IPS-18c (cell line): ENCODE results near the gene LRP5.

ENCODE experiments used
- H3K4me3 ChIP-seq: 2 replicates; pipeline ENCODE4 v1.7.0; 2013; ENCODE audit warnings: low read depth, mild to moderate bottlenecking, low read length, moderate library complexity; ENCODE audit not compliant: insufficient read depth
- H3K9me3 ChIP-seq: one replicate; pipeline ENCODE4 v1.6.1; 2013; ENCODE audit warnings: mild to moderate bottlenecking, low read length, moderate library complexity; ENCODE audit not compliant: control insufficient read depth, insufficient read depth

Gene LRP5

GRCh38 chr11:68349461-68350249 is 37.3 kb downstream of the LRP5 start:
- Histone ChIP-seq H3K9me3 (peaks cover 7% of the 10 kb centered on the region), H3K4me3 (no peak overlapping the region)

DNA sequence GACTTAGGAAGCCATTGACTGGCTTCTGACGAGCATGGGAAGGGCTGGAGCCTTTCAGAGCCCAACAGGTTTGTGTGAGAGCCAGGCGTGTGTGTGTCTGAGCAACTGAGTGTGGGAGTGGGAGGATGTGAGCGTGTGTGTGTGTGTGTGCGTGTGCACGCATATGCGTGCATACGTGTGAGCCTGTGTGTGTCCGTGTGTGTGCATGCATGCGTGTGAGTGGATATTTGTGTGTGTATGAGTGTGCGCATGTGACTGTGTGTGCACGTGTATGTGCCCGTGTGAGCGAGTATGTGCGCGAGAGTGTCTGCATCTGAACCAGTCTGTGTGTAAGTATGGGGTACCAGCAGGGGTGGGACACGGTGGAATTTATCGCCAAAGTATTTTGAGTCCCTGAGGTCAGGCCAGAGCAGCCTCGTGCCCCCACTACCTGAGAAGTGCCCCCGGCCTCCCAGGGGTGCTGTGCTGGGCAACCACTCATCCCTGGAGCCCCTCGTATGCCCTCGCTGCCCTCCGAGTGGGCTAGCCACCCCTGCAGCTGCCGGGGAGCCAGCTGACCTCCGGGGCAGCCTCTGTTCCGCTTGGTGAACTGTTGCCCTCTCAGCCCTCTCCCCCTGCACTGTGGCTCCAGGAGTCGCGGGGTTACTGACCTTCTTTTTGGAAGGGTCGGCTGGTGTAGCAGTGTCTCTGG is 38.5 kb downstream of the LRP5 start:
- H3K4me3 ChIP-seq = no peak overlapping the region
- H3K9me3 ChIP-seq = peaks cover 7% of the 10 kb centered on the region

DNA sequence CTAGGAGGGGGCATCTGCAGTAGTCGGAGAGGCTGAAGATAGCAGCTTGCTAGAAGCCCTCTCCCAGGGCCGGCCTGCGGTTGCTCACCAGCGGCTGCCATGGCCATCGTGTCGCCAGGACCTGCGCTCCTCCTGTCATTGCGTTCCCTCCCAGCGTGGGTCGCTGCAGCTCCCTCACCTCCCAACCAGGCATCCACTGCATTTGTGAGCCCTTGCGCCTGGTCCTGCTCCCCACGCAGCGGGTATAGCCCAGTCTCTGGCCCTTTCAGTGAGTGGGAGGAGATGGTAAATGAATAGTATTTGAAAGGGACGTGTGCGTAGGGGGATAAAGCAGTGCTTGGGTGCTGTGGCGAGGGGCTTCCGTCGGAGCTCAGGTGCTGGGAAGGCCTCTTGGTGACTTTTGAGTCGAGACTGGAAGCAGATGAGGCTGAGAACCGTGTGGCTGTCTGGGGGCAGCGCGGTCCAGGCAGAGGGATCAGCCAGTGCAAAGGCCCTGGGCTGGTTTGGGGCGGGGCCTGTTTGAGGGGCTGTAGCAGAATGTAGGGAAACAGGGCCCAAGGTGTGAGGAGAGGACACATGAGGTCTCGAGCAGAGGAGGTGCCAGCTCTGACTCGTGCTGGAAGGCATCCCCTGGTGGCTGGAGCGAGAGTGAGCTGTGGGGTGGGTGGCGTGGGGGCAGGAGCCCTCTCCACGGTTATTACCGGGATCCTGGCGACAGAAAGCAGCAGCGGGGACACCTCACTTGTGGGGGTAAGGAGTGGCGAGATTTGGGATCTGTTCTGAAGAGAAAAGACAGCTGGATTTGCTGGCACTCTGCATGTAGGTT is 39.3 kb downstream of the LRP5 start:
- H3K4me3 ChIP-seq = no peak overlapping the region
- H3K9me3 ChIP-seq = peaks cover 7% of the 10 kb centered on the region

GRCh38 chr11:68352591-68352990 is 40.2 kb downstream of the LRP5 start:
- Histone ChIP-seq H3K4me3 (no peak overlapping the region), H3K9me3 (peaks cover 7% of the 10 kb centered on the region)

DNA sequence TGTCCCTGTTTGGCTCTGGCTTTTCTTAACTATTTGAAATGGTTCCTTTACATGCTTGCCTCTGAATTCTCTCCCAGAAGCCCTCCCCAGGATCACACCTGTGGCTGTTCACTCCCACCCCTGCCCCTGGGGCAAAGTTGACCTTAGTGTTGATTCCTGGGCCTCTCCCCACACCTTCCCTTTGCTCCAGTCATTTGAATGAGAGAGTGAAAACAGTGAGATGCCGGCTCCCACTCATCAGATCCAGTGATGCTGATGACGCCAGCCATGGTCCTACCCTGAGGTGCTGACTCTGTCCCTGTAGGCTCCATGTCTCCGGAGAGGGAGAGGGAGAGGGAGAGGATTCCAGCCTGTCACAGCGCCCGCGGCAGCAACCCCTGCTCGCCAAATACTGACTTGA is 40.7 kb downstream of the LRP5 start:
- Histone ChIP-seq H3K4me3 (no peak overlapping the region), H3K9me3 (peaks cover 8% of the 10 kb centered on the region)

DNA sequence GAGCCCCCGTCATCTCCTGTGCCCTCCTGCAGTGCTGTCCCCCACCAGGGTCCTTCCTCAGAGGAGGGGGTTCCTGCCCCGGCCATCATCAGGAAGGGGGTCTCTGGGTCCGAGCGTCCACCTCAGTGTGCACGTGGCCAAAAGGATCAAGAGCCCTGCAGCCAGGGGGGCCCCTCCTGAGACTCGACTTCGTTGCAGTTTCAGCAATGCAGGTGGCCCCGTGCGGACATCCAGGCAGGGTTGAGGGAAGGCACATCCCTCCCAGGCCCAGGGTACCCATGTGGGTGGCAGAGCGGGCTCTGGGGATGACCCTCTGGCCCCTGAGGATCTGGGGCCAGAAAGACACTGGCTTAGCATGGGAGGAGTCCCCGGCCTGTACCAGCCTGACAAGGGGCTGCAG is 41.3 kb downstream of the LRP5 start:
- Histone ChIP-seq H3K9me3 (peaks cover 9% of the 10 kb centered on the region), H3K4me3 (no peak overlapping the region)

- H3K9me3 ChIP-seq = peaks cover 12% of the 10 kb centered on the region
- no peak overlapping the region for H3K4me3 ChIP-seq
Measured at GRCh38 chr11:68354148-68354872, 41.9 kb downstream of the LRP5 start.

- Histone ChIP-seq H3K4me3 (no peak overlapping the region), H3K9me3 (peaks cover 12% of the 10 kb centered on the region)
Measured at GRCh38 chr11:68355471-68355870, 43.1 kb downstream of the LRP5 start.

- H3K9me3 ChIP-seq = peaks cover 8% of the 10 kb centered on the region
- no peak overlapping the region for H3K4me3 ChIP-seq
Measured at GRCh38 chr11:68357568-68357967, 45.2 kb downstream of the LRP5 start.

DNA sequence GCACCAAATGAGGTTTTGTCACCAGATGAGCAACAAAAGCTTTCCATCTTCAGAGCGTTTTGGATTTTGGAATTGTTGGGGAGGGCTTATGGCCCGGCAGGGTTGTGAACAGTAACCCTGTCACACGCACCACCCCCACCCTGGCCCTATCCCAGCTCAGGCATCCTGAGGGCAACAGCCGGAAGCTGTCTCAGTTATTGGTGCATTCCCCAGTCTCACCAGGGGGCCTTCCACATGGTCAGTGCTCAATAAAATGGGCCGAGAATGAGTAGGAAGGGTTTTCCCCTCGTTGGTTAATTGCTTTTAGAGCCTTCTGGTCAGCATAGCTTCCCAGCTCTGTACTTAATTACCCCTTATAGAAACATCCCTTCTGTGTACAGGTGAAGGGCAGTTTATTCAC is 46.0 kb downstream of the LRP5 start:
- Histone ChIP-seq H3K4me3 (no peak overlapping the region), H3K9me3 (peaks cover 8% of the 10 kb centered on the region)

DNA sequence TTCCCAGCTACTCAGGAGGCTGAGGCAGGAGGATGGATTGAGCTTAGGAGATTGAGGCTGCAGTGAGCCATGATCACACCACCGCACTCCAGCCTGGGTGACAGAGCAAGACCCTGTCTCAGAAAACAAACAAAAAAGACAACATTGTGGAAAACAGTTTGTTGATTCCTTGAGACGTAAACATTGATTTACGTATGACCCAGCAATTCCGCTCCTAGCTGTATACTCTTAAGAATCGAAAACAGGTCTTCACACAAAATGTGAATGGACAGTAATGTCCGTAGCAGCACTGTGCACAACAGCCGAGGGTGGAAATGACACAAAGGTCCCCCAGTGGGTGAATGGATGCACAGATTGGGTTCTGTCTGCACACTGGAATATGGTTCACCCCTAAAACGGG is 49.3 kb downstream of the LRP5 start:
- Histone ChIP-seq H3K9me3 (peaks cover 8% of the 10 kb centered on the region), H3K4me3 (no peak overlapping the region)

DNA sequence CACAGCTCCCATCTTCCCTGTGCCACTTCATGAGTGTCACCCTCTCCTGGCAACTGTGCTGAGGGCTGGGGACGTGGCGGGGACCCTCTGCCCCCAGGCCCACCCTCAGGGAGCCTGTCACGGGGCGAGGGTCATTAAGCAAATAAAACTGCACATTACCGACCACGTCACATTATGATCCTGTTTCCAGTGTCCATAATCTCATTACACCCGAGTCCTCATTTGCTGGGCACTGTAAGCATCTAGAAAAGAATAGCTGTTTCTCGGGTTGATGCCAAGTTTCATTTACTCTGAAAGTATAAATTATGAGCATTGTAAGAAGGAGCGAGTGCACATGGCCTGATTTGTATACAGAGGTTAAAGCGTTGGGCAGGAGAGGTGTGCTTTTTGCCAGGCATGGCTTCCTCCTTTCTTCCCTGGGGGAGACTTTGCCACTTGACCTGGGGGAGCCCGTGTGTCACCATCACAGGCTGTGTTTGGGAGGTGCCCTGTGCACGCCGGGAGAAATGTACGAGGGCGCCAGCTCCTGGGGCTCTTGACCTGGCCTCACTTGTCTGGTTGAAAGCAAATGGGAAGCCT is 50.5 kb downstream of the LRP5 start:
- peaks cover 8% of the 10 kb centered on the region for H3K9me3 ChIP-seq

DNA sequence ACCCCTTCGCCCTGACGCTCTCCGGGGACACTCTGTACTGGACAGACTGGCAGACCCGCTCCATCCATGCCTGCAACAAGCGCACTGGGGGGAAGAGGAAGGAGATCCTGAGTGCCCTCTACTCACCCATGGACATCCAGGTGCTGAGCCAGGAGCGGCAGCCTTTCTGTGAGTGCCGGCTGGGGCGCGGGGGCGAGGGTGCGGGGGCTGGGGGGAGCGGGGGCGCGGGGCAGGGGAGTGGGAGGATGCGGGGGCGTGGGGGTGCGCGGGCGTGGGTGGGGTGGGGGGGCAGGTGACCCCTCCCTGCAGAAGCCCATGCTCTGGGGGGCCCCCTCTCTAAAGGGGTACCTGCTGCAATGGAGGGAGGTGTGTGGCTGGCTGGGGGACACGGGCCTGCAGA is 51.4 kb downstream of the LRP5 start:
- H3K9me3 ChIP-seq = peaks cover 6% of the 10 kb centered on the region

More for the DNA sequence above, 50.5 kb downstream of the LRP5 start:
- H3K4me3 ChIP-seq = no peak overlapping the region

GRCh38 chr11:68364581-68364980 is 52.2 kb downstream of the LRP5 start:
- H3K4me3 ChIP-seq = no peak overlapping the region
- H3K9me3 ChIP-seq = peaks cover 2% of the 10 kb centered on the region

More for the DNA sequence above, 51.4 kb downstream of the LRP5 start:
- H3K4me3 ChIP-seq = no peak overlapping the region

DNA sequence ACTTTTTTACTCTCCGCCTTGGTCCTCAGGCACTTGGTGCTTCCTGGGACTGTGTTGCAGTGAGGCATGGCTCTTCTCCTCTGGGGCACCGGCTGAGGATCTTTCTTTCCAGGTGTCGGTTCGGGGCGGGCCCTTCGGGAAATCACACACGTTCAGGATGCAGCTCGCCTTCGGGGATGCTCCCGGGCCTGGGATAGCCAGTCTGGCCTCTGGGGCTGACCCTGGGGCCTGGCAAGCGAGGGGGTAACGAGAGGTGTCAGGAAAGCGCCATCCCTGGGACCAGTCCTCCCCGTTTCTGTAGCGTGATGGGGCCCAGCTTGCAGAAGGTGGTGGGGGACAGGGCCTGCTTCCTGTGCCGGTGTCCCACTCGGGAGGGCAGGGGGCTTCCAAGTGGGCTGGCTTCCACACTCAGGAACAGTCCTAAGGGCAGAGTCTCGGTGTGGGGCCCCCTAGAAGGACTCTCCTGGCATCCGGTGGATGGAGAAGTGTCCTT is 53.6 kb downstream of the LRP5 start:
- Histone ChIP-seq H3K4me3 (no peak overlapping the region), H3K9me3 (peaks cover 2% of the 10 kb centered on the region)

DNA sequence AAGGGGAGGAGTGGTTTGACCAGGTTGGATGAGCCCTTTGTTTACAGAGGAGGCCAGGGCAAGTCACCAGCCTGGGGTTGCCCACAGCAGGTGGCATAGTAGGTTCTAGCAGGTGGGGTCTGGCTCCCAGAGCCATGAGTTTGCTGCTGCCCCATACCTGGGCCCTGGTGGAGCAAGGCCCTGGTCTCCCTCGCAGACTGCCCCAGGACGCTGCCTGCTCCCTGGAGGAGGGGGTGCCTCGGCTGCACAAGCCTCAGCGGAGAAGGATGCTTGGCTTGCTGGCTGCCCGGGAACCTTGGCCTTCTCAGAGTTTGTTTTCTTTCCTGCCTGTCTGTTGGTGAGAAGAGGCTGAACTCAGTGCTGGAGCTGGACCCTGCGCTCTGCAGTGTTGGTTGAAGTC is 54.9 kb downstream of the LRP5 start:
- no peak overlapping the region for H3K4me3 ChIP-seq
- no peaks in the 10 kb centered on the region for H3K9me3 ChIP-seq

GRCh38 chr11:68369756-68370155 is 57.4 kb downstream of the LRP5 start:
- Histone ChIP-seq H3K9me3 (no peaks in the 10 kb centered on the region), H3K4me3 (no peak overlapping the region)
